HG03469 (cell line): ENCODE measurements around the gene MEX3C.

ENCODE experiments used
- ATAC-seq: cut with Tn5 transposase; IDR thresholded peaks from one replicate; pipeline ENCODE4 v1.9.1; 2021; ENCODE audit warnings: mild to moderate bottlenecking, moderate library complexity, moderate number of reproducible peaks; ENCODE audit not compliant: unreplicated experiment

The MEX3C gene

GRCh38 chr18:51154431-51155063 is 42.9 kb downstream of the MEX3C start:
- no peak for ATAC-seq

DNA sequence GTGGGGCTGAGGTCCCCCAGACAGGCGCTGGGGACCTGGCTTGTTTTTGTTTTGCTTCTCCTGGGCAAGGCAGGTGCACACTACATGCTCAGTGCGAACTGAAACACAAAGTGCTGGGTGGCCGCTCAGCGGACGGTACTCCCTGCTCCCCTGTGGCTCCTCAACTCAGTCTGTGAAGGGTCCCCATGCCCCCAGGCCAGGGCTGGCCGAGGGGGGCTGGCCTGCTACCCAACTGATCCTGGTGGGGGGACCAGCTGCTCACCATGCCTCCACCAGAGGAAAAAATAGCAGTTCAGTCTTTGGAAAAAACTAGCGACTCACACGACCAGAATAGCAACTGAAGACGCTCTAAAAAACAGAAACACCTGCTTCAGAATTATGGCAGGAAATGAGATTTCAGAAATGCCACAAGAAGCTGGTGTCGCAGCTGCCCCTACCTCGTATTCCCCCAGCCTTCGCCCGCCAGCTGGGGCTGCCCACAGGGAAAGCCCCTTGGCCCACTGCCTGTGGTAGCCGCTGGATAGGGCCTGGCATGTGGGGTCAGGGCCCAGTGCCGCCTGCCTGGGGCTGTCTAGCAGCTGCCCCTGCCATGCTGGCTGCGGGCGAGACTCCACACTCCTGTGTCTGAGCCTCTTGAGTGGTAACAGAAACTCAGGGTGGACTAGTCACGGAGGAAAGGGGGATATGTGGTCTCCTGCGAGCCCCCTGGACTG is 43.7 kb downstream of the MEX3C start:
- peak; percentile 42 for ATAC-seq

DNA sequence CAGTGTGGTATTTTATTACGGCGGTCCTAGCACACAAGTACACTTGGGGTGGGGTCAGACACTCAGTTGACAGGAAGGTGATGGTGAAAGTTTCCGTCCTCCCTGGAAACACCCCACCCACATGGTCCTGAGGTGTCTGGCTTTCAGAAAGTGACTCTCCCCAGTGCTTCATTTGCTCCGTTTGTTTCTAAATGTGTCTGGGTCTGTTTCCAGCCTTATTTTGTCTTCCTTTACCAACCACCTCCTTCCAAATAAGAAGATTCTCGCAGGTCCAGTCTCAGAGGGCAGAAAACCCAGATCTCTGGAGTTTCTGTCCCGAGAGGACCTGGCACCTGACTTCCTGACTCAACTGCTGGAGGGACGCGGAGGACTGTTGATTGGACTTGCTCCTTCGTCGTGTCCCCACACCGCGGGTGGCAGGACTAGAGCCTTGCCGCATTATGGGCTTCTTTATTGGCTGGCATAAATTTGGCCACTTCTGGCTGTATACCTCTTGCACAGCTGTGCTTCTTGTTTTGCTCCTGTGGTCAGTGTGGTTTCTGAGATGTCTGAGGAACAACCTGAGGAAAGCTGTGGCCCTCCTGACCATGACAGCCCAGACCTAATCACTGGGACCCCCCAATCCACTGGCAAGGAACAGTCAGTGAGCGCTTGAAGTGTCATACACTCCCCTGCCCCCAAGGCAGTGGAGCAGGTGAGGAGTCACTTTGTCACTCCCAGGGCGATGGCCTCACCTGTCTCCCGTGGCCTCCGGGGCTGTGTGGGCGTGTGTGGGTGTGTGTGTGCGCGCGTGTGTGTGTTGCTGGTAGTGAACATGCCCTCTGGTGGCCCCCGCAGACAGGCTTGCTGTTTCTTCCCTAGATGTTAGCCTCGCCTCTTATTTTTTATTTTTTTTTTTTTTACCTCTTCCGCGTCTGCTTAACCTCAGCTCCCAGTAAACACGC is 45.6 kb downstream of the MEX3C start:
- ATAC-seq = no peak

DNA sequence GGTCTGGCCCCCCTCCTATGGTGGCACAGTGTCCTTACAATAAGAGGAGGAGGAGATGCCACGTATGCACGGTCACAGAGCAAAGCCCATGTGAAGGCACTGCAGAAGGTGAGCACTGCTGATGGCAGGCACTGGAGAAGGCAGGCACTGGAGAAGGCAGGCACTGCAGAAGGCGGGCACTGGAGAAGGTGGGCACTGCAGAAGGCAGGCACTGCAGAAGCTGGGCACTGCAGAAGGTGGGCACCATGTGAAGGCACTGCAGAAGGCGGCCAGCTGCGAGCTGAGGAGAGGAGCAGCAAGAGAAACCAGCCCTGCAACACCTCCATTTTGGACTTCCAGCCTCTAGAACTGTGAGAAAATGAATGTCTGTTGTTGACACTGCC is 46.3 kb downstream of the MEX3C start:
- no peak for ATAC-seq

GRCh38 chr18:51150113-51150700 is 47.3 kb downstream of the MEX3C start:
- no peak for ATAC-seq

DNA sequence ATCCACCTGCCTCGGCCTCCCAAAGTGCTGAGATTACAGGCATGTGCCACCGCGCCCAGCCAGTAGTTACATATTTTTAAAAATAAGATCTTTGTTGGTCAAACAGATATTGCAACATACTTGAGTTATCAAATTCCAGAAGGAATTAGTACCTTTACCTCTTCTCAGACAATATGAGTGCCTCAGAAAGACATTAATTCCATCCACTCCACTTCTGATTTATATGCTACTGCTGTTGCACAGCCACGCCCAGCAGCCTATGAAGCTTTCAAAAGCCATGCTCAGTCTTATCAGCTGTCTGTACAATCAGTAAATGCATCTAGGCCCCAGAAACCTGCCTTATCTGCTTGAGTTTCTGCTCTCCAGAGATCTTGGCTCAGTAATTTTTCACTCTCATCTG is 47.8 kb downstream of the MEX3C start:
- no peak for ATAC-seq

DNA sequence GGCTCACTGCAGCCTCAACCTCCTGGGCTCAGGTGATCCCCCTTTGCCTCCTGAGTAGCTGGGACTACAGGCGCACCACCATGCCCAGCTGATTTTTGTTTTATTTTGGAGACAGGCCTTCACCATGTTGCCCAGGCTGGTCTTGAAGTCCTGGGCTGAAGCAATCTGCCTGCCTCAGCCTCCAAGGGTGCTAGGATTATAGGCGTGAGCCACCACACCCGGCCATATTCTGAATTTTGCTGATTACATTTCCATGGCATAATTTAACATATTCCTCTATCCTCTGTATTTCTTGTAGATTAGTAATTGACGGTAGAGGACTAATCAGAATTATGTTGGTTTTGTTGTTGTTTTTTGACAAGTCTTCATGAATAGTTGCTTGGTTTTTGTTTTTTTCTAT is 50.6 kb downstream of the MEX3C start:
- no peak for ATAC-seq

GRCh38 chr18:51138936-51139335 is 58.5 kb downstream of the MEX3C start:
- no peak for ATAC-seq

- no peak for ATAC-seq
Measured at GRCh38 chr18:51137891-51138290, 59.6 kb downstream of the MEX3C start.

DNA sequence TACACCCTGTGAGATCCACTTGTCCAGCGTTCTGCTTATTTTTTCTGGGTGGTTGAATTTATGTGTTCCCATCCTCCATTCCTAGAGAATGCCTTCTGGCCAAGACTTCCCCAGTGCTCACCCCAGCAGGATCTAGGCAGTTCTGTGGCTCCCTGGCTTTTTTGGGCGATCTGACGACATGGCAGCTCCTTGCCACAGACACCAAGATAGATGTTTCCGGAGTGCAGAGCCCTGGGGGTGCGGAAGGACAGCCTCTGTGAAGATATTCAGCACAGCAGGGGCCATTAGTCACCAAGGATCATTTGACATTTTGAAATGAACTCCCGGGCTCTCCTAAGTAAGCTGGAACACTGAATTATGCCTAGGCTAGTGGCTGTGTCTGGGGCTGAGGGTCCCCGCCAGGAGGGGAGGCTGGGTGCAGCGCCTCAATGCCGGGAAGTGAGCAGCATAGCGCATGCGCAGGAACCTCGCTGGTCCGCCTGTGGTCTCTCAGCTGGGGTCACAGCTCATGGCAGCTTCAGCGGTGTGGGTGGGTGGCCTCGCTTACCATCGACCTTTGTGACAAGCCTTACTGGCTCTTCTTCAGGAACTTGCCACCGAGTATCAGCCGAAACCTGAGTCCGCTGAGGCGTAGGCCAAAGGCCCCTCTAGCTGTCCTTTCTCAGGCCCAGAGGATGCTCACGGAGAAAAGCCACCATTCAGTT is 60.3 kb downstream of the MEX3C start:
- no peak for ATAC-seq

DNA sequence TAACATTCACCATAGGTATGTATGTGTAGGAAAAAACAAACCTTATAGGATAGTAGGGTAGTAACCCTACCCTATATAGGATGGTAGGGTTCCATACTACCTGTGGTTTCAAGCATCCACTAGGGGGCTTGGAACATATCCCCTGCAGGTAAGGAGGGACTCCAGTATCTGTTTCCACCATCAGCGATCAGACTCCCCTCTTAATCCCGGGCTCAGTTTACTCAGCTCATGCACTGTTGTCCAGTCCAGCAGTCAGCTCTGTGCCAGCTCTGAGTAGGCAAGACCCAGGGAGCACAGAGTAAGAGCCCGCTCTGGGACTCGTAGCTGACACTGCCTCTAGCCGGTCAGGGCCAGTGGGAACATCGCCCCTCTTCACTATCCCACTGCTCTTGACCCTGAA is 61.7 kb downstream of the MEX3C start:
- no peak for ATAC-seq

GRCh38 chr18:51135364-51135763 is 62.1 kb downstream of the MEX3C start:
- ATAC-seq = no peak

DNA sequence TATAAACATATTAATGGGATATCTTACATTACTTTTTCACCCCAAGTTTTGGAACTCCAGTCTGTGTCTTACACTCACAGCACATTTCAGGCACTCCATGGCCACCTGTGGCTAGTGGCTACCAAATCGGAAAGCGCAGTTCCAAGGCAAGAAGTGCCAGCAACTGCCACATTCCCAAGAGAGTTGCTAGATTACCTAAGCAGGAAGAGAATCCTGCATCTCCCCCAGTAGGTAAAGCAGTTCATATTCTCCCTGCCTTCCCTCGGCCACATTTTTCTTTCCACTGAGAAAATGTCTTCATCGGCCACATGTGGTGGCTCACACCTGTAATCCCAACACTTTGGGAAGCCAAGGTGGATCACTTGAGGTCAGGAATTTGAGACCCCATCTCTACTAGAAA is 62.8 kb downstream of the MEX3C start:
- ATAC-seq = no peak

DNA sequence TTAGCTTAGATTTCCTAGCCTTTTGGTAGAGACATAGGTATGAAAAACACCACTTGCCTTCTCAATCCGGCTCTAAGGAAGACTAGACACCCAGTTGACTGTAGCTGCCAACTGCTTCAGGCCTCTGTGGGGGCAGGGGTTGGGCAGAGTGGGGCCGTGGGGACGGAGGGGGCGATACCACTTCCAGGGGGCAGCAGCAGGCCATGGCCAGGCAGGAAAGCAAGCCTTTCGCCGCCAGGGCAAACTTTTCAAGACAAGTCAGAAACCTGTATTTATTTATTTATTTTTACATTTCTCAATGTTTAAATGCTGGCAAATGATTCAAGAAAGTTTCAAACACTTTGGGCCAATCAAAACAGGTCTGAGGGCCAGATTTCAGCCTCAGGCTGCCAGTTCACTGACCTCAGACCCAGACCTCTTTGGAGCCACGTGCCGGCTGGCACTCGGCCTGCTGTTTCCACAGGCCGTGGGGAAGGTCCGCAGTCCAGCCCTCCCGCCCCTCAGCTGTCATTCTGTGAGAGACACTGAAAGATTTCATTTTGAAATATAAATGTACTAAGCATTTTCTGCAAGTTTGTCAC is 63.8 kb downstream of the MEX3C start:
- no peak for ATAC-seq

DNA sequence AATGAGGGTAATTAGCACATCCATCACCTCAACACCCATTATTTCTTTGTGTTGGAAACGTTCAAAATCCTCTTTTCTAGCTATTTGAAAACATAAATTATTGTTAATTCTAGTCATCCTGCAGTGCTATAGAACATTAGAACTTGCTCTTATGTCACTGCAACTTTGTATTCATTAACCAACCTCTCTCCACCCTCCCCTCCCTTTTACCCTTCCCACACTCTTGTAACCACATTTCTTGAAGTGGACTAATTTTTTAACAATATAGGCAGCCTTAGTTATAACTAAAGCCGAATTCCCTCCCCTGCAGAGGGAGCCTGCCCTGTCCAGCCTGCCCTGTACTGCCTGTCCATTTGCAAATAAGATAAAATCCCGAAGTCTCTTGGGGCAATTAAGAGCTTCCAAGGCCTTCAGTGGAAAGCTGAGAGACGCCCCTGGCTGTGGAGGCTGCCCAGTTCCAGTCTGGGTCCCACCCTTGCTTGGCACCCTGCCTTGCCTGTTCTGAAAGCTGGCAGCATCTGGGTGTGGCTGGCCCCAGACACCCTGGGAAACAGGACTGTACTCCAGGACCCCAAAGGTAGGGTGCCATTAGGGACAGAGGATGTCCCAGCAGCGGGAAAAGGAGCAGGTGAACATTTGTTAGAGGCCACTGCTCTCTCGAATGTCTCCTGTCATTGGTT is 65.1 kb downstream of the MEX3C start:
- no peak for ATAC-seq

DNA sequence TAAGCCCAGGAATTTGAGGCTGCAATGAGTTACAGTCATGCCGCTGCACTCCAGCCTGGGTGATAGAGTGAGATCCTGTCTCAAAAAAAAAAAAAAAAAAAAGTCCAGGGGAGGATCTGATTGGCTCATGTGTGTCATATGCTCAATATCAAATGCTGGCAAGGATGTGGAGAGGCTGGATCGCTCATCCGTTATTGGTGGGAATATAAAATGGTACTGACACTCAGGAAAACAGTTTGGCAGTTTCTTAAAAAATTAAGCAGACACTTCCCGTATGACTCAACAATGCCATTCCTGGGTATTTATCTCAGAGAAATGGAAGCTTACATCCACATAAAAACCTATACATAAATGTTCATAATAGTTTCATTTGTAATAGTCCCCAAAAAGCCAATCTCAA is 68.9 kb downstream of the MEX3C start:
- ATAC-seq = no peak

DNA sequence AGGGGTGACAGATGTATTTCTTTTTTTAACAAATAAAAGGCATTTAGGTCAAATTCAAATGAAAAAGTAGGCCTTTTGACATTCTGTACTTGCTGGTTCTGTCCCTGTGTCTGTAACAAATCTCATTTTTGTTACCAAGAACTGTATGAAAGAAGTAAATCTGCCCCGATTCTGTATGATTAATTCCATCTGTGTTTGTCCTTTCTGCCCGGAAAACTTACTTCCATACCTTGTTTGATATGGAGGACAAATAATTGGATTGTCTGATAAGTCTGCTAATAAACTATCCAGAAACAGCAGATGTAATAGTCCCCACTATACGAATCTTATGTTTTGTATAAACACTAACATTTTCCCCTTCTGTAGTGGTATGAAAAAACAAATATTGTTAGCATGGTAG is 69.8 kb downstream of the MEX3C start:
- no peak for ATAC-seq

DNA sequence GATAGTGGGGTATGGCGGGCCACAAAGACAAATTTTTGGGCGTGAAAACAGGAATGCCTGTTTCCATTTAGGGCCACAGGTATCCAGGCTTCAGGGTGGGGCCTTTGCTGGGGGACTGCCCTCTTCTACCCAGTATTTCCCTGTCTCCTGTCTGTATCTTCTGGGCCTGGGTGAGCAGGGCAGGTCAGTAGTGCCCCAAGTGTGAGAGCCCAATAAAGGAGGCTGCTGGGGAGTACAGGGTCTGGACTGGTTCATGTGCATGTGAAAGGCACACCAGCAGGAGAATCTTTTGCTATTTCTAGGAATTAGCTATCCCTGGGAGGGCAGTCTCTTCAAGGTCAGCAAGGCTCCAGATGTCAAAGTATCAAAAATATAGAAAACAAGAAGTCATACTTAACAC is 71.5 kb downstream of the MEX3C start:
- ATAC-seq = no peak
